ENCODE results near the gene DIAPH2.

DNA sequence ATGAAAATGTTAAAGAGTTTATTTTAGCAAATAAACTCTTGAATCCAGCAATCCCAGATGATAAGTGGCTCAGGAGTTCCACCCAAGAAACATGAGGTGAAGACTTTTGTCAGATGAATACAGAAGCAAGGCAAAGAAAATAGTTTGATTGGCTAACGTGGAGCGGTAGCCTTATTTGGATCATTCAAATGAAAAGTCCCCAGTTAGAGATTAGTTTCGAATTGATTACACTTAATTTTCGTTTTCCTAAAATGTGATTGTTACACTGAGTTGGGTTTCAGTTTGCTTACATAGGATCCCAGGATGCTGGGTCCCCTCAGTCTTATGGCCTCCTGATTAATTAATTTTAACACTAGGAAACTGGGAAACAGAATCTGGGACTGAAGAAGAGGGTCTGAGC lies 122.7 kb downstream of the DIAPH2 start:
- TF ChIP-seq POLR2AphosphoS5 (IDR thresholded peaks at IDR 0.05; ENCODE audit: low read depth, low read length) (no peak), PAX5 (IDR thresholded peaks at IDR 0.05; ENCODE audit: insufficient read depth, low read length, severe bottlenecking) (no peak), POLR2A (IDR thresholded peaks at IDR 0.05; ENCODE audit: low read depth, low read length) (no peak), TAF1 (IDR thresholded peaks at IDR 0.05; ENCODE audit: low read depth, low read length) (no peak), SPI1 (IDR thresholded peaks at IDR 0.05; ENCODE audit: low read depth, low read length) (no peak), POU2F2 (IDR thresholded peaks at IDR 0.05; ENCODE audit: low read depth, low read length) (no peak)

All from GM12891 (cell line).